ENCODE results near the gene RHOBTB1.

The RHOBTB1 gene

GRCh38 chr10:60964257-60965235, 20.6 kb upstream of the RHOBTB1 start:
- peak; percentile 67 for DNase-seq (ENCODE audit: low read depth)

- no peak for DNase-seq (ENCODE audit: low read depth)
Observed at GRCh38 chr10:60963441-60964256, 19.7 kb upstream of the RHOBTB1 start.

DNA sequence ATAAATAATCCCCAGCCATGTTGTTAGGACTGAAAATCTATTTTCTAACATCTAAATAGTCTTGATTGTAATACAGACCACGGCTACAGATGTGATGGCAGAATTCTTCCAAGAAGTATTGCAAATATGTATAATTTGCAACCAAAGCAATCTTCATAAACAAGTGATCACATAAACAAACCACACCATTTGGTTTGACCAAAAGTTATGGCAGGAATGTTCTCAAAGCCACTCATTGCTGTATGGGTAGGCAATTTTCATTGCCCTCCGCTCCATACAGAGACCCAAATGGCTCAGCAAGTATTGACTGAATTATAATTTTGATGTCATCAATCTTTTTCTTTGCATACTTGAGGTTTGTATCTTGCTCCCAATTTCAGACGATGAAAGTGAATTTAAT, 19.0 kb upstream of the RHOBTB1 start:
- no peak for DNase-seq (ENCODE audit: low read depth)

GRCh38 chr10:60960913-60961312, 16.9 kb upstream of the RHOBTB1 start:
- no peak for DNase-seq (ENCODE audit: low read depth)

DNA sequence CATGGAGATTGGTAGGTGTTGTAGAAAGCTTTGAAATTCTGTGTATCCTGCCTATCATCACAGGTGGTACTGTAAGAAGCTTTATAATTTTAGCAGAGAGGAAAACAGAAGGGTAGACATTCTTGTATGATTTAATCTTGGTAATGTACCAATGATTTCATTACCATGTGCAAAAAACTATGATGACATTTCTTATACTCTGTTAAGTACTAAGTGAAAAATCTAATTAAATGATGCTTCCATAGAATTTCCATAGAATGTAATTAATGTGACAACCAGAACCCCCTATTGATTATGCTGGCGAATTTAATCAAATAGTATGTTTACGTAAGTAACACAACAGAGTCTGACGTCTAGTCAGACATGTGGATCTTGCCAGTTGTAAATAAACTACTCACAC, 16.0 kb upstream of the RHOBTB1 start:
- no peak for DNase-seq (ENCODE audit: low read depth)

DNA sequence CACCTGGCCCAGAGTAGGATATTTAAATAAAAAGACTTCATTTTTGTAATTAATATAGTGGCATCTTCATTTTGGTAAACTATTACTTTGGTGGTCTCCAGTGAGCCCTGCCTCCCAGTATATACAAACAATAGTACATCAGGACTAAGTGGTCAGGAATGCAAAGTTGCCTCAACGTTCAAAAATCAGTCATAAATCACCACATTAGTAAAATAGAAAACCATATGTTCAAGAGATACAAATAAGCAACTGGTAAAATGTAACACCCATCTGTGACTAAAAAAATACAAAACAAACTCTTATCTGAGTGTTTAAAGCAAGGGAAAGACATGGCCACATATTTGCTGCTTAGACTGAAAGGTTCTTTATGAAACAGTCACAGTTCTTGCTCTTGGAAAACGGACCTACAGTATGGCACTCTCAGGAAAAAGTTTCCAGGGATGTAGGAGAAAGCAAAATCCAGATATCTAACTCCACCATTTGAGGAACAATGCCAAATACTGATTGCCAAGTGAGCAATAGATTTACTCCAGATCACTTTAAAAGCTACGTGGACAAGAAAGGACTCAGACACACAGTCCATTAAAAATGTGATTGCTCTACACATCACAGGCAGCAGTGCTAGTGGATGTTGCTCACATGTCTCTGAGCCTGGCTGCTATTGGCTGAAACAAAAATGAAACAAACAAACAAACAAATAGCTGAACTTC, 15.1 kb upstream of the RHOBTB1 start:
- no peak for DNase-seq (ENCODE audit: low read depth)

- DNase-seq (ENCODE audit: low read depth): no peak
Observed at GRCh38 chr10:60957667-60958221, 13.8 kb upstream of the RHOBTB1 start.

- no peak for DNase-seq (ENCODE audit: low read depth)
Observed at GRCh38 chr10:60955957-60956425, 12.0 kb upstream of the RHOBTB1 start.

- DNase-seq (ENCODE audit: low read depth): no peak
Observed at GRCh38 chr10:60955316-60955715, 11.3 kb upstream of the RHOBTB1 start.

GRCh38 chr10:60954035-60954434, 10.1 kb upstream of the RHOBTB1 start:
- no peak for DNase-seq (ENCODE audit: low read depth)

- DNase-seq (ENCODE audit: low read depth): no peak
Observed at GRCh38 chr10:60953420-60953819, 9.4 kb upstream of the RHOBTB1 start.

- no peak for DNase-seq (ENCODE audit: low read depth)
Observed at GRCh38 chr10:60952846-60953220, 8.8 kb upstream of the RHOBTB1 start.

GRCh38 chr10:60952067-60952845, 8.3 kb upstream of the RHOBTB1 start:
- DNase-seq (ENCODE audit: low read depth): no peak

- DNase-seq (ENCODE audit: low read depth): no peak
Observed at GRCh38 chr10:60951272-60951724, 7.3 kb upstream of the RHOBTB1 start.

DNA sequence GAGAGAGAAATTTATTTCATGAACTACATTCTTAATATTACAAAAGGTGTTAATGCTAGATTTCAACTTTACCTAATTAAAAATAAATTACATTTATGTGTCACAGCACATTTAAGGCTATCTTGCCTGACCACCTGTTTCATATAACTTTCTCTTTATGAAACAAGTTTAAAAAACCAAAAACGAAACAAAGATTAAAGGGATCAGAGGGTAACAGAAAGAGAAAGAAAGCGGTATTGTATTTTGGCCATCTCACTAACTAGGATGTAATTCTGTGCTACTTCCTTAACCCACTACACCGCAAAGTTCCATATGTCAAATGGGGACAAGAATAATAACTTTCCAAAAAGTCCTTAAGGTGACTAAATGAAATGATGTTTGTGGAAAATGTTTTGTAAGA, 6.3 kb upstream of the RHOBTB1 start:
- DNase-seq (ENCODE audit: low read depth): no peak

DNA sequence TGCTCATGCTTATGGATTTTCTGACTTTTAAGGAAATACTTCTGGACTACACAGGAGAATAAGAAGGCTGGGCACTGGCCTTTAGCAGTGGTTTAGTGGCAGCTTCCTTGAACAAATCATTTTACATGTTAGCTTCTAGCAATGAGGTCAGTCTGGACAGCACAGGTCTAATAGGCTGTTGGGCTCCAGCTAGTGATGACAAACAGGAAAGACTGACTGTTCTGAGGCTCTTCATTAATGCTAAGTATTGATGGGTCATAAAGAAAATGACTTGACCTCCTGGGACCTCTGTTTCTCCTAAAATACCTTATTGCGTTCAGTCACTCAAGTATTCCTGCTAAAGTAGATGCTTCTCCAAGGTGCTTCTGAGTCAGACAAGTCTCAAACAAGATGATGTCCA, 4.9 kb upstream of the RHOBTB1 start:
- no peak for DNase-seq (ENCODE audit: low read depth)

DNA sequence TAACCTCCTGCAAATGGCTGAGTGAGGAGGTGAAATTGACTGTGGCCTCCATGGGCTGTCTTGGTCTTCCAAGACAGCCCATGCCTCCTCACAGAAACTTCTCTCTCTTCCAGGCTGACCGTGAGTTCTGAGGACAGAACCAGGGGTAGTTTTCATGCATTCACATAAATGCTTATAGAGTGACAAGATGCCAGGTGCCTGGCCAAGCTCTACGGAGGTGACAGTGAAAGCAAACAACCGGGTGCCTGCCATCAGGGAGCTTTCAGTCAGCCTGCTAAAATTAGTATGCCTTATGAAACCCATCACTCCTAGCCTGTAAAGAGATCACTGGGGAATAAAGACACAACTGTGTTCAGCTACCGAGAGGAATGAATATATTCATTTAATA, 919 bp upstream of the RHOBTB1 start:
- DNase-seq (ENCODE audit: low read depth): no peak

- DNase-seq (ENCODE audit: low read depth): no peak
Observed at GRCh38 chr10:60943316-60944057, 498 bp downstream of the RHOBTB1 start.

DNA sequence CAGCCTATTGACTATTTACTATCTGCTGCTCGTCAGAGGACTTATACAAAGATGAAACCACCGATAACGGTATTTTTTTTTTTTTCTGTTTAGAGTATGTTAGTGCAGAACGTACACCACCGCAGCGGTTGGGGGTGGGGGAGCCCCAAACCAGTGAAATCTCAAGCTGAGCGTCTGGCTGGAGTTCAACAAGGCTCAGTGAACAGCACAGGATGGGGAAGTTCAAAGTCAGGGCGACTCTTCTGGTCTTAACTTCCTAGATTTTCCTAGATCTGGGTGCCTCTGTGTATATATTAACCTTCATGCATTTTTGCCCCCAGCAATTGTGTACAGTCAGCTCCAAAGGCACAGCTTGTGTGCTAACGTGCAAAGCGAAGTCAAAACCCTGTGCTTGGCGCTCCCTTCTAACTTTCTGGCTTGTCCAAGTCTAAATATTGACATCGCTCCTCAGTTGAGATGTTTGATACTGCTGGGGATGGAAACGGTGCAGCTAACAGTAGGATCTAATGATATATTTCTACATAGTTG, 1.1 kb downstream of the RHOBTB1 start:
- no peak for DNase-seq (ENCODE audit: low read depth)

GRCh38 chr10:60942134-60942787, 1.7 kb downstream of the RHOBTB1 start:
- DNase-seq (ENCODE audit: low read depth): no peak
